SW480 (cell line): ENCODE data around the gene PDE1A.

Experiments used
- DNase-seq: peaks from one replicate; pipeline ENCODE4 v3.0.0-alpha.2; 2016; ENCODE audit warnings: low spot score

The PDE1A gene

GRCh38 chr2:182267971-182268370 is 158.9 kb downstream of the PDE1A start:
- no peak for DNase-seq

GRCh38 chr2:182266909-182267308 is 159.9 kb downstream of the PDE1A start:
- DNase-seq: no peak

GRCh38 chr2:182265718-182266117 is 161.1 kb downstream of the PDE1A start:
- DNase-seq: no peak

GRCh38 chr2:182261860-182262387 is 164.9 kb downstream of the PDE1A start:
- no peak for DNase-seq

- no peak for DNase-seq
Observed at GRCh38 chr2:182259629-182260150, 167.1 kb downstream of the PDE1A start.

- no peak for DNase-seq
Observed at GRCh38 chr2:182252534-182252933, 174.3 kb downstream of the PDE1A start.

- no peak for DNase-seq
Observed at GRCh38 chr2:182248898-182249297, 177.9 kb downstream of the PDE1A start.

GRCh38 chr2:182248362-182248761 is 178.5 kb downstream of the PDE1A start:
- no peak for DNase-seq

GRCh38 chr2:182247831-182248230 is 179.0 kb downstream of the PDE1A start:
- no peak for DNase-seq

- DNase-seq: no peak
Observed at GRCh38 chr2:182245963-182246362, 180.9 kb downstream of the PDE1A start.

- no peak for DNase-seq
Observed at GRCh38 chr2:182242609-182243008, 184.2 kb downstream of the PDE1A start.

- DNase-seq: no peak
Observed at GRCh38 chr2:182241936-182242335, 184.9 kb downstream of the PDE1A start.

GRCh38 chr2:182240862-182241371 is 185.9 kb downstream of the PDE1A start:
- peak; percentile 13 for DNase-seq

- DNase-seq: no peak
Observed at GRCh38 chr2:182230561-182230960, 196.3 kb downstream of the PDE1A start.

GRCh38 chr2:182229297-182229696 is 197.5 kb downstream of the PDE1A start:
- DNase-seq: no peak

- no peak for DNase-seq
Observed at GRCh38 chr2:182228741-182229140, 198.1 kb downstream of the PDE1A start.

- no peak for DNase-seq
Observed at GRCh38 chr2:182228073-182228473, 198.8 kb downstream of the PDE1A start.

GRCh38 chr2:182226807-182227206 is 200.0 kb downstream of the PDE1A start:
- DNase-seq: no peak

- no peak for DNase-seq
Observed at GRCh38 chr2:182224669-182225068, 202.2 kb downstream of the PDE1A start.

GRCh38 chr2:182220998-182221397 is 205.8 kb downstream of the PDE1A start:
- no peak for DNase-seq

GRCh38 chr2:182220335-182220734 is 206.5 kb downstream of the PDE1A start:
- no peak for DNase-seq

GRCh38 chr2:182210669-182211068 is 216.2 kb downstream of the PDE1A start:
- no peak for DNase-seq

- no peak for DNase-seq
Observed at GRCh38 chr2:182208421-182208820, 218.4 kb downstream of the PDE1A start.

- DNase-seq: no peak
Observed at GRCh38 chr2:182207049-182207746, 219.6 kb downstream of the PDE1A start.
